Activated T-helper 1 cell treated with anti-CD3 and anti-CD28 coated beads, Interleukin-2, amount 50 U/mL, for 16 hours (primary cell): ENCODE results near the gene MPP1.

ENCODE experiments used
- DNase-seq, 2 donors: peaks; one replicate each; pipeline ENCODE4 v3.0.0-alpha.2; 2020; ENCODE audit warnings: low read depth in 1 of 2, low spot score in 1 of 2

MPP1 gene

DNA sequence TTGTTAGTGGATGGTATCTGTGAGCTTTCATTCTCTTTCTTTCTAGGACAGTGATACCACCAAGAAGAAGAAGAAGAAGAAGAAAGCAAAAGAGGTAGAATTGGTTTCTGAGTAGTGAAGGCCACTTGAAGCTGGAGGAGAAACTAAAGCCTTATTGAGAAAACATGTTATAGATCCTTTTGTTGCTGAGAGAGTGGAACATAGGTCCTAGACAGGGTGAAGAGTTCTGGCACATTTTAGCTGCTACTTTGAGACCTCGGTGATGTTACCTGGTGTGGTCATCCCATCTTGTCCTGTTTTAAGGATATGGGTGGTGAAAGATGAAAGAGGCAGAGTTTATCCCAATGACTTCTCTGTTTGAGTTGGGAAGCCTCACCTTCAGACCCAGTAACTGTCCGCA is 28.5 kb downstream of the MPP1 start:
- DNase-seq, result no peak

DNA sequence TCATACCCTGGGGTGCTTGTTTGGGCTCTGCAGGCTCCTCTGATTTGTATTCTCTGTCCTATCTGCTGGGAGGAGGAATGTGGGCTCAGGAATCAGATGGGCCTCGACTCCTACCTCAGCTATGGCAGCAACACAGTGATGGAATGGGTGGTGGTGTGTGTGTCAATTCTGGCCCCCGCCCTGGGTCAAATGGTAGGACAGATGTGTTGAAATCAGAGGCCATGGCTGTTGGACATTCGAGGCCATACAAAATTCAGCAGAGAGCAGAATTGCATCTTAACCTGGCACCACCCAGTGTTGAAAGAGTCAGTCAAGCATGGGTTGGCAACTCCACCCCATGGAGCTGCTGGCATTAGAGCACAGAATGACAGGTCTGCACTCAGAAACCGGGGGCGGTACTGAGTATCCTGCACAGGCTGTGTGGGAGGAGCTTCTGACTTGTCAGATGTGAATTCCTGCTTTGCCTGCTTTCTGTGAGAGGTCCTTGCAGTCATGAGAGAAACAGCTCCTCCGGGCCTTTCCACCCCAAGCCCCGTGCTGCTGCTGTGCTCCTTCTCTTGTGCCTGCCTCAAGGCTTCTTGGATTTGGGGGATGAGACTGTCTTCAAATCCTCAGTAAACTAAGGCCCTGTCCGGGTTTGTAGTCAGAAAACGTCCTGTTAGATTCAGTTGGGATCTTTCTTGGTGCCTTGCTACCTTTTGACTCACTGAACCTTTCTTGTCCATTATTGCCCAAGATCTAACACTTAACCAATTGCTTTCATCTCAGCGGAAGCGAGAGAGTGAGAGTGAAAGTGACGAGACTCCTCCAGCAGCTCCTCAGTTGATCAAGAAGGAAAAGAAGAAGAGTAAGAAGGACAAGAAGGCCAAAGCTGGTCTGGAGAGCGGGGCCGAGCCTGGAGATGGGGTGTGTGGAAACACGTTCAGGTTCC is 29.6 kb downstream of the MPP1 start:
- DNase-seq, result no peak

DNA sequence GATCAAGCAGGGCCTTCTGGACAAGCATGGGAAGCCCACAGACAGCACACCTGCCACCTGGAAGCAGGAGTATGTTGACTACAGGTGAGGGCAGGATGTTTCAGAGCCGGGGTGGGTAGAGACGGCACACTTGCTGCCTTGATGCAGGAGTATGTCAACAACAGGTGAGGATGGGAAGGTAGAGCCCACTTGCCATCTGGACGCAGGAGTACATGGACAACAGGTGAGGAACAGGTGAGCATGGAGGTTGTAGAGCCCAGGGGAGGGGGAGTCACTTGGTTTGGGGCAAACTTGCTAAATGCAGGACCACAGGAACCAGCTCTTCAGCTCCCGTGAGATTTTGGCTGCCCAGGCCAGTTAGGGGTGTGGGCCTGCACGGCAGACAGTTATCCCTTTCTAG is 30.7 kb downstream of the MPP1 start:
- no peak for DNase-seq

DNA sequence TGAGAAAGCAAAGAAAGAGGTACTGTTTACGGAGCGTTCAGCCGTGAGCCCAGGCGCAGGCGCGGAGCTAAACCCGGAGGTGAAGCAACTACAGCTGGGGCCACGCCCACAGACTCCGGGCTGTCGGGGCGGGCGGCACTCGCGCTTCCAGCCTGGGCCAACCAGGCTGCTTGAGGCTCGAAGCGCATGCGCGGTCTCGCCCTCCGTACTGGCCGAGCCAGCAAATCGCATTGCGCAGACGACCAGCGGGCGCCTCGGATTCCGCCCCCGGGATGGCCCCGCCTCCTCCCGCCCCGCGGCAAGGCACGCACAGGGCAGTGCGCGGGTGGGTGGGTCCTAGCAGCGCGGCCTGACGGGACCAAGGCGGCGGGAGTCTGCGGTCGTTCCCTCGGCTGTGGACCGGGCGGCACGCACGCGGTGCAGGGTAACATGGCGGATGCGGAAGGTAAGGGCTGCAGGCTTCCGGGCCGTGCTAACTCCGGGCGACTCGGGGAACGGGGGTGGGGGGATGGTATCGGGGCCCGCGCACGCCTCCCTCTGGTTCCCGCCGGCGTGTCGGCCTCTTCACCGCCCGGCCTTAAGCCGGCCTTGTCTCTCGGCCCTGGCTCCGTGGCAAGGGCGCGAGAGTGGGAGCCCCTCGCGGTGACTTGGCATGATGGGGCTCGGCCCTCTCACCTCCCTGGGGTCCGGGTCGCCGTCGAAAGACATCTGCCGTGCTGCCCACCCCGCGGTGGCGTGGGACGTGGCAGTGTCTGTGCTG is 42.6 kb downstream of the MPP1 start, which contains the start of gene DKC1:
Gene DKC1, plus strand, starts transcription at position 328 of the 760 bp plus-strand sequence. Its CDS starts 102 bp downstream, at position 430.
- peak; percentile 82 to 91 for DNase-seq

DNA sequence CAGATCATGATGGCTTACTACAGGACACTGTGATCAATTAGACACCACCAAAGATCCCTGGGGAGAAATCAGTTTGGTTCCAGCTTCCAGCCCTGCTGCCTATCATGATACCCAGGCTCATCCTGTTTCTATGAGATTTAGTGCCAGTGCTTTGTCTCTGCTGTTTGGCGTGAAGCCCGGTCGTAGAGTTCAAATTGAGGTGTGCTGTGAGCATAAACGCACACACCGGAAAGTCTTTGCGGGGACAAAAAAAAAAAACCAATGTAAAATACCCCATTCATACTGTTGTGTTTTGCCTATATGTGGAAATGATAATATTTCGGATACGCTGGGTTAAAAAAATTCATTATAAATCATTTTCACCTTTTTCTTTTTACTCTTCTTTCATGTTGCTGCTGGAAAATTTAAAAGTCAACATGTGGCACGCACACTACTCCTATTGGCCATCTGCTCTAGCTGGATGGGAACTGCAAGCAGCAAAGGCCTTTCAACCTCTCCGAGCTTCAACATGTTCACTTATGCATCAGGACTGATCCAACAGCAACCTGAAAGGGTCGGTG is 43.2 kb downstream of the MPP1 start:
- DNase-seq, result no peak

DNA sequence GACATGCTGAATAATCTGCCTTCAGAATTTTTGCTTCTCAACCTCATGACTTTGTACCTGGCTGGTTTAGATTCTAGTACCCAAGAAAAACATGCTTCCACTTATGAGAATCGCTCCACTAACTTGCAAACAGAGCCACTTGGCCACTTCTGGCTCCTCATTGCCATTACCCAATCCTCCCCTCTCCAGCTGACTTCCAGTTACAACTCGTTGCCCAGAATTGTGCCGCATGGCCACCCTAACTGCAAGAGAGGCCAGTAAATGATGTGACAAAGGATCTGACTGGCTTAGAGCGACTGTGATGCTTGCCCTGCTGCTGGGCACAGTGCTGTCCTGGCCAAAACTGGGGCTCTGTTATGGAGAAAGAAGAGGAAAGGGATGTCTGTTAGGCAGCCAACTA is 46.6 kb downstream of the MPP1 start:
- DNase-seq, result no peak

DNA sequence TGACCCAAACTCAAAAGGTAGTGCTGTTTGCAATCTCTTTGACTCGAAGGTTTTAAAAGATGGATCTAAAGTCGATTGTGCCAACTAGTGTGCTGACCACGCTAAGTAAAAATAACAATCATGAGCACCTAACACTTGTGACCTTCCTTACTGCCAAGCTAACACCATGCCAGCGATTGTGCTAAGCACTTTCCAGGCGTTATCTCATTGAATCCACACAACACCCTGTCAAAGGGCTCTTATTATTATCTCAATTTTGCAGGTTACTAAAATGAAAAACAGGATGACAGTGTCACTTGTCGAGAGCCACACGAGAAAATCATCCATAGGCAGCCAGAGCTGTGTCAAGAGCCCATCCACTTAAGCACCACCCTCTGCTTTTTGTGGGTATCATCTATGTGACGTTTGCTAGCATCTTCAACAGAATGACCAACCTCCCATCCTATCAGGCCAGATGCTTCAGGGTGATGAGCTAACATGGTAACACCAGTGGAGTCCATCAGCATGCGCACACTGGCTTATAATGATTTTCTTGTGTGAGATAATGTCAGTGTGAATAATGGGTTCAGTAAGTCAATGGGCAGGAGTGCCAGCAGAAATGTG is 53.5 kb downstream of the MPP1 start:
- no peak for DNase-seq

DNA sequence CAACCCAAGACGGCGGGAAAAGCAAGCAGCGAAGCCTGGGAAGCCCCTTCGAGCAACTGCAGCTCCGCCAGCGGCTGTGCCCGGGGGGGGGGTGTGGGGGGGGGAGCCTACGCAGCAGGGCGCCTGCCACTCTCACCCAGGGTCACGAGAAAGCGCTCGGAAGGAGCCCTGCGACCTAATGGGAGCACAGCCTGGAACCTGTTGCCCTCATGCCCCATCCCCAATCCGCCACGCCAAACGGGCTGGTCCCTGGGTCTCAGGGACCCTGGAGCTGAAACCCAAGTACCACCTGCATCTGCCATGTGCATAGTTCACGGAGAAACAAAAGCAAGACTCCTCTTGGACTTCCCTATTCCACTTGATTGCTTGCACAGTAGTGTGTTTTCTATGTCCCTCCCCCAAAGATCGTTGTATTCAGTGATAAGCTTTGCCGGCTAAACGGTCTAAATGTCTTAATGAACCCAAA is 54.0 kb downstream of the MPP1 start:
- no peak for DNase-seq

DNA sequence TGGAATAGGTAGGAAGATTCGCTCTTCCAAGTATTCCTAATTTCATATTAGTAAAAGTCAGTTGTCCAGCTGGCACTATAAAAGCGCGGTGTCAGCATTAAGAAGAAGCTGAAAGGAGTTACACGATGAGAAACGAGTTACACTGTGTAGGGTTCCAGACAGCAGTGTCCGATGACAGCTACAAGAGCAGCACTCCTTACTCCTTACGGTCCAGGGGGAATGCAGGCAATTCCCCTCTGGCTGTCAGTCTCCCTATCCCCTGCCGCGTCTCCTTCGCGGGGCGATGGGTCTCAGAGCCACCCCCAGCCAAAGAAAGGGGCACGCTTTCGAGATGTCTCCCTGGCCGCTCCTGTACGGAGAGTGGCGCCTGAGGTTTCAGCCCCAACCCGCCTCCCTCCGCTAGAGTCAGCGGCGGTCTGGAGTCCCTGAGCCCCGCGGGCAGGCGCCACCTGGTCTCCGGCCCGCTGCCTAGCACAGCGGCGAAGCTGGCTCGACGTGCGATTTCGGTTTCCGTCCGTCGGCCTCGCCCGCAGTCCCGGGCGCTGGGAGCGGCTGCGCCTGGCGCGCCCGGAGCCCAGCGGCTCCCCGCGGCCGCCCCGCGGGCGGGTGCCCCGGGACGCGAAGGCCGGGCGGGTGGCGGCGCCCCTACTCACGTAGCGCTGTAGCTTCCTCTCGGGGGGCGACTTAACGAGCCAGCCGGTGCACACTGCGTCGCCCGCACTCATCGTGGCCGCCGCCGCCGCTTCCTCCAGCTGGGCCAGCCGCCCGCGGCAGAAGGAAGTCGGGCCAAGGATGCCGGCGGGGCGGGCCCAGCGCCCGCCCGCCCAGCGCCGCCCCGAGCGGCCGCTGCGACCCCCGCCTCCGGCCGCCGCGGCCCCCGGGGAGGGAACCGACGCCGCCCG is 54.7 kb downstream of the MPP1 start, which contains the start of gene GAB3:
Gene GAB3, minus strand, starts transcription at position 777 of the 902 bp plus-strand sequence. Its CDS starts 52 bp downstream, at position 725.
- peak; percentile 9 to 15 for DNase-seq

DNA sequence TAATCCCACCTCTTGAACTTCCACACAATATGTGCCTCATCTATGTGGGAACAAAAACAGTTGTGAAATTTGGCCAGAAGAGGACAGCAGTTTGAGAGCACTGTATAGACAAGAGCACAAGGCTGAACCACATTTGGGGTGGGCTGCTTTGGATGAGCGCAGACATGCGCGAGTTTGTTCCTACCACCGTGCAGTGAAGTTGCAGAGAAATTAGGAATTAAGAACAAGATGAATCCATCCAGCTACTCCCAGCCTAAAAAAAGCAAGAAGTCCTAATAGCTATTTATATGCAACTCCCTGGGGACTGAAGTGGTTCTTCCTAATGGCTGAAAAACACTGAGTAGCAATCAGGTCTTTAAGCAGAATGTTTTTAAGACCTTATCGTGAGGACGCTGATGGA is 55.4 kb downstream of the MPP1 start:
- no peak for DNase-seq

DNA sequence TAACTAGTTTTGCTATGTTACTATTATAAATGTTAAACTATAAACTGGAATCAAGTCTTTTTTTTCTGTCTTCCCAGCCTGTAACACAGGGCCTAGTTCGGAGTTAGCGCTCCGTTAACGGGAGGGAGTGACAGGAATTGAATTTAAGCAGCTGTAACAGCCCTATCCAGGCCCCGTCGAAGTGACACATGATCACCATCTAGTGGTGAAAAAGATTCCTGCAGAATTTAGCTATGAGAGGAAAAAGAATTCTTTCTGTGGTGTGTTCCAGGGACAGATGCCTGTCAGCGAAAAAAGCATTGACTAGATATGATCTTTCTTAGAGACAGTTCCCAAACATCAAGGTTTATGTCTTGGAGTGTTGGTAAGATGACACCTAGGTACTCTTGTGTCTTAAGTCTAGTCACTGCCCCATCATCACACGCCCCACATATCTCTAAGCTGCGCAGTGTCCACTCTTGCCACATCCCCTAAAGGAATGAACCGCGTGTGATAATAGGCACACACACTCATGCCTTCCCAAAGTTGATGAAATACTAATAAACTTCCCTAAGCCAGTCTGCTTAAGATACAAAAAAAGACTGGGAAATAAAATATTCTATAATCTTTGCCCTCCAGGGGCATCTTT is 56.5 kb downstream of the MPP1 start:
- peak in 1 of 2 donors; percentile 16 for DNase-seq

DNA sequence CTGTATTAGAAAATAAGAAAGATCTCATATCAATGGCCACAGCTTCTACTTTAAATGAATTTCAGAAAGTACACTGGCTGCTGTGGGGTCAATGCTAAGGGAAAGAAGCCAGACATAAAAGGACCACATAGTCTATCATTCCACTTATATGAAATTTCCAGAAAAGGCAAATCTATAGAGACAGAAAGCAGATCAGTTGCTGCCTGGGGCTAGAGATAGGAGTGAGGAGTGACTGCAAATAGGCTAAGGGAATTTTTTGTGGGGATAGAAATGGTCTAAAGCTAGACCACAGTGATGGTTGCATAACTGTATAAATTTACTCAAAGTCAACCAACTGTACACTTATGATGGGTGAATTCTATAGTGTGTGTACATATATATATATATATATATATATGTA is 62.7 kb downstream of the MPP1 start:
- DNase-seq, result no peak

DNA sequence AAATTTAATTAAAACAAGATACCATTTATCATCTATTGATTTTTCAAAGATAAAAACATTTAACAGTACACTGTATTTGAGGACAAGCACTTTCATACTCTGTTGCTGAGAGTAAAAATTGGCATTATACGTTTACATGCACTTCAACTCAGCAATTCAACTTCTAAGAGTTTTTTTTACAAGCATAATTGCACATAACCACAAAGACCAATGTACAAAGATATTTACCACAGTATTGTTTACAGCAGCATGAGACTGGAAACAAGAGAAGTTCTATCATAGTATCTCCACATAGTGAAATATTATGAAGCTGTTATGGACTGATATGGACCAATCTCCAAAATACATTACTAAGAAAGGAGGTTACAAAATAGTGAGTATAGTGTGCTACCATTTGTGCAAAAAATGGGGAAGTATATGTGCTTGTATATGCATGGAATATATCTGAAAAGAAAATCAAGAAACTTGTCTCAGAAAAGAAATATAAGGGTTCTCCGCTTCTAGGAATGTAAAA is 65.3 kb downstream of the MPP1 start:
- DNase-seq, result no peak

DNA sequence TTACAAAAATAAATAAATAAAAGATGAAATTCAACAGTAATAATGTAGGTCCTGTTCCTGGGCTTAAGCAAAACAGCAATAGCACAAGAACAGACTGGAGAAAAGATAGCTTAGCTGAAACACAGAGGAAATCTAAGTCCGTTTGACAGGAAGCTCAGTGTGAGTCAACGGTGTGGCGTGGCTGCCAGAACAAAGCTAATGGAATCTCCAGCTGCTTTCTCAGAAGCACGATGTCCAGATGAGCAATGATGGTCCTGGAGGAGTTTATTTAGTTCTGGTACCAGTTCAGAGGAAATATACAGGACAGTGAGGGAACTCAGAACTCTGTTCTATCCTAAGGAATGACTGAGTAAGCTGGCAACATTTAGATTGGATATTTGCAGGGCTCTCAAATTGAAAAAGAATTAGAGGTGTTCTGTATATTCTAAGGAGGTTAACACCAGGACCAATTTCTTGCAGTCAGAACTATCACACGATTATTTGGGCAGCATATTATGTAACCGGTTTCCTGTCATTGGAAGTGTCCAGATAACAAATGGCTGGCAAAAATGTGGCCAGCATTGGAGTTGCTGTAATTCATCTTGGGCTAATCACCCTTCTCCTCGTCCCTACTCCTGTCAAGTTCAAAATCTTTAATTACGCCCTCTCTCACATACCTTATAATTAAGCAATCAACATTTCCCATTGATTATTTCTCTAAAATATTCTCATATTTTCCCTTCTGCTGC is 67.1 kb downstream of the MPP1 start:
- no peak for DNase-seq

DNA sequence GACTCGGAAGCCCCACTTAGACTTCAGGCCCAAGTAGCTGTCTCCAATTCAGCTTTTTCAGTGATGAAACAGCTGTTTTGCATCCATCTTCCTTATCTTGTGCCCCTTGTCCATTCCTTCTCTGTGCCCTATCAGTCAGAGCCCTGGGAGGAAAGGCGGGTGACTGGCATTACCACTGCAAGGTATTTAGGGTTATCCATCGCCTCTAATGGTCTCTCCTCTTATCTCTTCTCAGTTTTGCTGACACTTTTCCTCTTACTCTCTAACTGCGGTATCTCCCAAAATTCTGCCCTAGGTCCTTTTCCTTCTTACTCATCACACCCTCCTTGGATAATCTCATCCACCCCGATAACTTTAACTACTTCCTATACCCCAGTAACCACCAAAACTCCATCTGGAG is 68.1 kb downstream of the MPP1 start:
- DNase-seq, result no peak

DNA sequence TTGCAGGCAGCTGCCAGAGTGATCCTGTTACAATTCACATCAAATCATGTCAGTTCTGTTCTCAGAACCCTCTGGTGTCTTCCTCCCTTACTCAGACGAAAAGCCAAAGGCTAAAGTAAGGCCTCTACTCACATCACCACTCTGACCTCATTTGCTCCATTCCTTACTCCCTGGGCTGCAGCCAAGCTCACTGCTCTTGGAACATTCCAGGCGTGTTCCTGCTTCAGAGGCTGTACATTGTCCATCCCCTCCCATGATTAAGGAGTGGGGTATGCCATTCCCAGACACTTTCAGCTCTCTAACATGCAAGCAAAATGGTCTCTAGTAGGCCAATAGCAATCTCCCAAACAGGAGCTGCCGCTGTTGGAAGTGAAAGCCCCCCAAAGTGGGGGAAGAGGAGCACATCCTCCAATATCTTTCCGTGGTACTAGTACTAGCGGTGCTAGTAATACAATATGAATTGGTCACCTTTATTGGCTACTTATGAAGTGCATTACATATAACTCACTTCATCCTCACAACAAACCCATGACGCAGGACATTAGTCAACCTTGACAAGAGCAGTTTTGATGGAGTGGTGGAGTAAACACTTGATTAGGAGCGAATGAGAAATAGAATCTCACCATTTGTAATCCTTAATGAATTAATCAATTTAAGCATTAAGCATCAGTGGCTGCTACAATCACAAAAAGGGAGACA is 69.4 kb downstream of the MPP1 start:
- no peak for DNase-seq

DNA sequence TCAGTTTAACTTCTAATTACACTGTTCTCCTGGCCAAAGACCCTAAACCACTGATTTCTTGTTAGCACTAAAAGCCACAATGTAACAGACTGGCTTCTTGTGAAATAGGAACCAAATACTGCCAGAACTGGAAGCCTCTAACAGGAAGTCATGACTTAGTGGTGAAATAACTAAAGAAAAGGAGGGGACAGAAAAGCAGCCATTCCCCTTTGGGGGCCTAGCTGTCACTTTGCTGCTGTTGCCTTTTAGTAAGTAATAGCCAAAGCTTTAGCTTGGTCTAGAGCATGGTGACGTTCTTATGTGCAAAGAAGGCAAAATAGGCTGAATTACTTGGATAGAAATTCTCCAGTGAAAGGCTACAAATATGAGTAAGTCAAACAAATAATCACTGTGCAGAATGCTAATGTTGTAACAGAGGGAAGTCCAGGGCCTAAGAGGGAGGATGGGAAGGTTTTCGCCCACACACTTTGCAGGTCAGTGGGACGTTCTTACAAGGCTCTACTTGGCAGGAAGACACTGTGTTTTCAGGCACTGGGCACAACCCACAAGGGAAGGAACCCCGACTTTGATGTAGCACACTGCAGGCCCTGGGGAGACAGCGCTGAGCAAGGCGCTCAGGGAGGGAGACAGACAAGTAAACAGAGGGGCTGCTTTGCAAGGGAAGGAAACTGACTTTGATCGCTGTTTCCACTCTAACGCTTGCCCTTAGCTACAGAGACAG is 71.1 kb downstream of the MPP1 start:
- DNase-seq, result no peak

DNA sequence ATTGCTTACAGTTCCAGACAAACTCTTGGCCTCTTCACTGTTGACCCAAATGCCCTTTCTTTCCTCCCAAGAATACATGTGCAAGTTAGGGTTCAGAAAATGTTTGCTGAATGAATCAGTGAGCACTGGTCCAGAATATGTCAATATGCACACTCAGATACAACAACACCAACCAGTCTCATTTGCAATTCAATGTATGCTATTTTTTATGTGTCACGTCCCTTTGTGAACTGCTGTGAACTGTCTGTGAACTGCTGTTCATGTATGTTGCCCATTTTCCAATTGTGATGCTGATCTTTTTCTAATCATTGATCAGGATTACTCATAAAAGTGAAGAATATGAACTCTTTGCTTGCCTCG is 72.2 kb downstream of the MPP1 start:
- DNase-seq, result no peak
